Liver (tissue), 9 donors: ENCODE data around the gene CDH23. TPM values are rescaled to one million over a fixed set of nuclear protein-coding genes. Genes with fewer than 3 reads are reported as not detected.

Experiments
- DNase-seq: peaks from one replicate; pipeline ENCODE4 v3.0.0-alpha.2; 2017; ENCODE audit warnings: low spot score
- H3K27ac ChIP-seq, 2 donors: one replicate each; pipeline ENCODE4 v1.7.0; 2013; ENCODE audit warnings: inconsistent platforms in 2 of 2, low read length in 2 of 2, control low read depth in 1 of 2, low read depth in 1 of 2, mild to moderate bottlenecking in 1 of 2
- H3K27me3 ChIP-seq, 4 donors: one replicate each; pipeline versions ENCODE4 v1.6.1 to v1.7.0; 2013; ENCODE audit warnings: low read length in 3 of 4, inconsistent platforms in 1 of 4, mild to moderate bottlenecking in 1 of 4, moderate library complexity in 1 of 4; ENCODE audit not compliant: control insufficient read depth in 4 of 4, insufficient read depth in 4 of 4
- H3K36me3 ChIP-seq, 4 donors: one replicate each; pipeline versions ENCODE4 v1.6.1 to v1.7.0; 2013; ENCODE audit warnings: low read length in 3 of 4, mild to moderate bottlenecking in 3 of 4, low read depth in 1 of 4, moderate library complexity in 1 of 4; ENCODE audit not compliant: control insufficient read depth in 4 of 4, insufficient read depth in 3 of 4
- H3K4me1 ChIP-seq, 4 donors: one replicate each; pipeline versions ENCODE4 v1.6.1 to v1.7.0; 2013; ENCODE audit warnings: low read length in 3 of 4, mild to moderate bottlenecking in 3 of 4, moderate library complexity in 1 of 4; ENCODE audit not compliant: control insufficient read depth in 4 of 4, insufficient read depth in 4 of 4
- H3K4me3 ChIP-seq, 3 donors: one replicate each; pipeline versions ENCODE4 v1.6.1 to v1.7.0; 2013; ENCODE audit warnings: low read length in 3 of 3, control low read depth in 1 of 3, low read depth in 1 of 3, mild to moderate bottlenecking in 1 of 3
- H3K9ac ChIP-seq, 2 donors: one replicate each; pipeline ENCODE4 v1.7.0; 2013; ENCODE audit warnings: low read length in 2 of 2, mild to moderate bottlenecking in 2 of 2, moderate library complexity in 2 of 2, control low read depth in 1 of 2, low read depth in 1 of 2
- H3K9me3 ChIP-seq, 4 donors: one replicate each; pipeline versions ENCODE4 v1.6.1 to v1.7.0; 2013; ENCODE audit warnings: low read length in 3 of 4; ENCODE audit not compliant: control insufficient read depth in 4 of 4
- EGR1 ChIP-seq, 2 donors: IDR thresholded peaks; 2 replicates each; pipeline ENCODE4 v1.6.1; 2016 to 2018; ENCODE audit warnings: antibody characterized with exemption in 2 of 2, low read depth in 2 of 2
- FOXA1 ChIP-seq: IDR thresholded peaks from 2 replicates; pipeline ENCODE4 v1.6.1; 2016; ENCODE audit warnings: antibody characterized with exemption
- FOXA2 ChIP-seq: IDR thresholded peaks from 2 replicates; pipeline ENCODE4 v1.6.1; 2016; ENCODE audit warnings: antibody characterized with exemption
- GABPA ChIP-seq, 2 donors: IDR thresholded peaks in 1 of 2; conservative IDR thresholded peaks in 1 of 2; 2 replicates each; pipeline ENCODE4 v1.6.1; 2016; ENCODE audit warnings: antibody characterized with exemption in 2 of 2, mild to moderate bottlenecking in 1 of 2, moderate library complexity in 1 of 2
- HNF4A ChIP-seq, 2 donors: conservative IDR thresholded peaks; 2 replicates each; pipeline ENCODE4 v1.6.1; 2016; ENCODE audit warnings: antibody characterized with exemption in 2 of 2, mild to moderate bottlenecking in 2 of 2
- HNF4G ChIP-seq: IDR thresholded peaks from 2 replicates; pipeline ENCODE4 v1.6.1; 2016; ENCODE audit warnings: antibody characterized with exemption
- JUND ChIP-seq, 2 donors: IDR thresholded peaks; 2 replicates each; pipeline ENCODE4 v1.6.1; 2016; ENCODE audit warnings: antibody characterized with exemption in 2 of 2
- NR2F2 ChIP-seq: IDR thresholded peaks from 2 replicates; pipeline ENCODE4 v1.6.1; 2016; ENCODE audit warnings: antibody characterized with exemption
- SP1 ChIP-seq: IDR thresholded peaks from 2 replicates; pipeline ENCODE4 v1.6.1; 2018; ENCODE audit warnings: antibody characterized with exemption, mild to moderate bottlenecking
- TAF1 ChIP-seq: conservative IDR thresholded peaks from 2 replicates; pipeline ENCODE4 v1.6.1; 2016; ENCODE audit warnings: antibody characterized with exemption, mild to moderate bottlenecking
- YY1 ChIP-seq: IDR thresholded peaks from 2 replicates; pipeline ENCODE4 v1.6.1; 2016; ENCODE audit warnings: antibody characterized with exemption, mild to moderate bottlenecking
- WGBS: extraction: QIAGEN DNeasy Blood & Tissue Kit; methylation state at CpG from one replicate; pipeline ENCODE4 v1.1.7; 2013; 5-methylcytosine and 5-hydroxymethylcytosine counted together
- polyA plus RNA-seq, 2 donors: library from polyadenylated mRNA; stranded (reverse) in 1 of 2; unstranded in 1 of 2; fragments of 200-250 nt in 1 of 2; fragments of >200 nt in 1 of 2; fragmentation: Nextera tagmentation in 1 of 2; extraction: Ambion mirVana in 1 of 2; gene quantifications; one replicate each; pipeline versions ENCODE4 v1.2.1 to v1.2.3, GENCODE V29; 2013 to 2015
- total RNA-seq, 2 donors: library from RNA; depleted of rRNA; stranded (reverse); fragments of >200 nt; gene quantifications; one replicate each; pipeline ENCODE4 v1.2.3, GENCODE V29; 2014
- TF ChIP-seq, protein P1 (sequence below): IDR thresholded peaks from 2 replicates; pipeline ENCODE4 v1.6.1; 2016; ENCODE audit warnings: antibody characterized with exemption, mild to moderate bottlenecking
- TF ChIP-seq, protein P2 (sequence below): IDR thresholded peaks from 2 replicates; pipeline ENCODE4 v1.6.1; 2016; ENCODE audit warnings: antibody characterized with exemption
- TF ChIP-seq, protein P3 (sequence below): IDR thresholded peaks from 2 replicates; pipeline ENCODE4 v1.6.1; 2016; ENCODE audit warnings: antibody characterized with exemption
- TF ChIP-seq, protein P4 (sequence below): fragments of 150-350 bp; IDR thresholded peaks from 2 replicates; pipeline ENCODE4 v1.5.1; 2017; ENCODE audit warnings: improper control_type of control experiment, low read depth, low read length; ENCODE audit not compliant: missing input control
- donor health status: healthy.
- donor health status: healthy.
- donor health status: healthy.
- donor health status: healthy.
- donor health status: healthy.

Gene CDH23
- total and polyA plus RNA-seq, 4 donors: 1.5 to 4.7 (median 3.4) TPM

DNA sequence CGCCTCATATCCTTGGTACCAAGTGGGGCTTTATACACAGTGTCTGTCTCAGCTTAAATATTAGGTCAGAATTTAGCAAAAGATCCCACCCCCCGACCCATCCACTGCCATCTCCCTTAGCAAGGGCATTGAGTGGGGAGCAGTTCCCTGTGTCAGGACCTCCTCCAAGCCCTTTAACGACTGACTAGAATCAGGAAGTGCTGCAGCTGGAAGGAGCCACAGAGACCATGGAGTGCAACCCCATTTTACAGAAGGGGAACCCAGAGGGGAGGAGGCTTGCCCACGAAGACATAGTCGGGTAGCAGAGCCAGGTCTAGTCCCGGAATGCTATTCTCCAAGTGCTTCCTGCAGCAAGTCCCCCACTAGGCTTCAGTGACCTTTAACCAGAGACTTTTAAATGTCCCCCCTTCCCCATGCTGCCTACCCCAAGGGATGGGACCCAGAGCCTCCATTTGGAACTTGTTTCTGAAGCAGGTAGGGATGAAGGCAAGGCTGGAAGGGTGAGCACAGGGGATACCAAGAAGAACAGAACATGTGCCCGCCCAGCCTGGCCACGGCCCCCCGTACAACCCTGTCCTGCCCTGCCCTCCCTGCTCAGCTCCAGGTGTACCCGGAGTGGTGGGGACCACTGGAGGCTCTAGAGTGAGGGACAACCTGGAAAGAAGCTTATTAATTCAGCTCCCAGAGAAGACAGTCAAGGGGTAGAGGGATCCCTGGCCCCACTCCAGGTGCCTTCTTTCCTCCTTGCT is 281.5 kb downstream of the CDH23 start:
- WGBS: 88% methylated on average over 10 of the region's 10 CpGs
- DNase-seq: no peak

More for the DNA sequence above, 281.5 kb downstream of the CDH23 start:
- Histone ChIP-seq H3K4me3 (no peak overlapping the region), H3K9me3 (no peaks in the 10 kb centered on the region), H3K9ac (no peak overlapping the region), H3K27ac (no peak overlapping the region), H3K36me3 (peaks cover 0 to 6% (median 0%) of the 10 kb centered on the region in 4 donors), H3K27me3 (no peaks in the 10 kb centered on the region), H3K4me1 (no peaks in the 10 kb centered on the region)
- TF ChIP-seq, protein P1, sequence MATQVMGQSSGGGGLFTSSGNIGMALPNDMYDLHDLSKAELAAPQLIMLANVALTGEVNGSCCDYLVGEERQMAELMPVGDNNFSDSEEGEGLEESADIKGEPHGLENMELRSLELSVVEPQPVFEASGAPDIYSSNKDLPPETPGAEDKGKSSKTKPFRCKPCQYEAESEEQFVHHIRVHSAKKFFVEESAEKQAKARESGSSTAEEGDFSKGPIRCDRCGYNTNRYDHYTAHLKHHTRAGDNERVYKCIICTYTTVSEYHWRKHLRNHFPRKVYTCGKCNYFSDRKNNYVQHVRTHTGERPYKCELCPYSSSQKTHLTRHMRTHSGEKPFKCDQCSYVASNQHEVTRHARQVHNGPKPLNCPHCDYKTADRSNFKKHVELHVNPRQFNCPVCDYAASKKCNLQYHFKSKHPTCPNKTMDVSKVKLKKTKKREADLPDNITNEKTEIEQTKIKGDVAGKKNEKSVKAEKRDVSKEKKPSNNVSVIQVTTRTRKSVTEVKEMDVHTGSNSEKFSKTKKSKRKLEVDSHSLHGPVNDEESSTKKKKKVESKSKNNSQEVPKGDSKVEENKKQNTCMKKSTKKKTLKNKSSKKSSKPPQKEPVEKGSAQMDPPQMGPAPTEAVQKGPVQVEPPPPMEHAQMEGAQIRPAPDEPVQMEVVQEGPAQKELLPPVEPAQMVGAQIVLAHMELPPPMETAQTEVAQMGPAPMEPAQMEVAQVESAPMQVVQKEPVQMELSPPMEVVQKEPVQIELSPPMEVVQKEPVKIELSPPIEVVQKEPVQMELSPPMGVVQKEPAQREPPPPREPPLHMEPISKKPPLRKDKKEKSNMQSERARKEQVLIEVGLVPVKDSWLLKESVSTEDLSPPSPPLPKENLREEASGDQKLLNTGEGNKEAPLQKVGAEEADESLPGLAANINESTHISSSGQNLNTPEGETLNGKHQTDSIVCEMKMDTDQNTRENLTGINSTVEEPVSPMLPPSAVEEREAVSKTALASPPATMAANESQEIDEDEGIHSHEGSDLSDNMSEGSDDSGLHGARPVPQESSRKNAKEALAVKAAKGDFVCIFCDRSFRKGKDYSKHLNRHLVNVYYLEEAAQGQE: no peak
- TF ChIP-seq SP1 (no peak), NR2F2 (no peak), TAF1 (no peak), EGR1 (IDR thresholded peaks at IDR 0.05; ENCODE audit: low read depth in 2 of 2) (no peak), YY1 (no peak), GABPA (IDR thresholded peaks at IDR 0.05 in 1 of 2, conservative IDR thresholded peaks at IDR 0.05 in 1 of 2) (no peak), JUND (IDR thresholded peaks at IDR 0.05) (no peak), HNF4G (no peak), FOXA2 (no peak), FOXA1 (no peak), HNF4A (conservative IDR thresholded peaks at IDR 0.05) (no peak)
- TF ChIP-seq, protein P2, sequence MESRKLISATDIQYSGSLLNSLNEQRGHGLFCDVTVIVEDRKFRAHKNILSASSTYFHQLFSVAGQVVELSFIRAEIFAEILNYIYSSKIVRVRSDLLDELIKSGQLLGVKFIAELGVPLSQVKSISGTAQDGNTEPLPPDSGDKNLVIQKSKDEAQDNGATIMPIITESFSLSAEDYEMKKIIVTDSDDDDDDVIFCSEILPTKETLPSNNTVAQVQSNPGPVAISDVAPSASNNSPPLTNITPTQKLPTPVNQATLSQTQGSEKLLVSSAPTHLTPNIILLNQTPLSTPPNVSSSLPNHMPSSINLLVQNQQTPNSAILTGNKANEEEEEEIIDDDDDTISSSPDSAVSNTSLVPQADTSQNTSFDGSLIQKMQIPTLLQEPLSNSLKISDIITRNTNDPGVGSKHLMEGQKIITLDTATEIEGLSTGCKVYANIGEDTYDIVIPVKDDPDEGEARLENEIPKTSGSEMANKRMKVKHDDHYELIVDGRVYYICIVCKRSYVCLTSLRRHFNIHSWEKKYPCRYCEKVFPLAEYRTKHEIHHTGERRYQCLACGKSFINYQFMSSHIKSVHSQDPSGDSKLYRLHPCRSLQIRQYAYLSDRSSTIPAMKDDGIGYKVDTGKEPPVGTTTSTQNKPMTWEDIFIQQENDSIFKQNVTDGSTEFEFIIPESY: no peak
- TF ChIP-seq, protein P3, sequence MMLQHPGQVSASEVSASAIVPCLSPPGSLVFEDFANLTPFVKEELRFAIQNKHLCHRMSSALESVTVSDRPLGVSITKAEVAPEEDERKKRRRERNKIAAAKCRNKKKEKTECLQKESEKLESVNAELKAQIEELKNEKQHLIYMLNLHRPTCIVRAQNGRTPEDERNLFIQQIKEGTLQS: no peak
- TF ChIP-seq, protein P4, sequence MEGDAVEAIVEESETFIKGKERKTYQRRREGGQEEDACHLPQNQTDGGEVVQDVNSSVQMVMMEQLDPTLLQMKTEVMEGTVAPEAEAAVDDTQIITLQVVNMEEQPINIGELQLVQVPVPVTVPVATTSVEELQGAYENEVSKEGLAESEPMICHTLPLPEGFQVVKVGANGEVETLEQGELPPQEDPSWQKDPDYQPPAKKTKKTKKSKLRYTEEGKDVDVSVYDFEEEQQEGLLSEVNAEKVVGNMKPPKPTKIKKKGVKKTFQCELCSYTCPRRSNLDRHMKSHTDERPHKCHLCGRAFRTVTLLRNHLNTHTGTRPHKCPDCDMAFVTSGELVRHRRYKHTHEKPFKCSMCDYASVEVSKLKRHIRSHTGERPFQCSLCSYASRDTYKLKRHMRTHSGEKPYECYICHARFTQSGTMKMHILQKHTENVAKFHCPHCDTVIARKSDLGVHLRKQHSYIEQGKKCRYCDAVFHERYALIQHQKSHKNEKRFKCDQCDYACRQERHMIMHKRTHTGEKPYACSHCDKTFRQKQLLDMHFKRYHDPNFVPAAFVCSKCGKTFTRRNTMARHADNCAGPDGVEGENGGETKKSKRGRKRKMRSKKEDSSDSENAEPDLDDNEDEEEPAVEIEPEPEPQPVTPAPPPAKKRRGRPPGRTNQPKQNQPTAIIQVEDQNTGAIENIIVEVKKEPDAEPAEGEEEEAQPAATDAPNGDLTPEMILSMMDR: no peak
